Vagina (tissue), 2 donors: Measurements from ENCODE around the gene RPH3AL. TPM values are rescaled to one million over a fixed set of nuclear protein-coding genes. Genes with fewer than 3 reads are reported as not detected.
"Not testable (repeated sequence)": the region's sequence is repeated elsewhere in the genome, so short reads cannot be mapped to it uniquely, and the experiment has no call there.

Source experiments
- DNase-seq, 2 donors: peaks; one replicate each; pipeline ENCODE4 v3.0.0-alpha.2; 2017; ENCODE audit errors: extremely low spot score in 2 of 2
- H3K27ac ChIP-seq: fragments of 200-600 bp; sonication (generic); one replicate; pipeline ENCODE4 v1.5.1; 2019
- H3K27me3 ChIP-seq: fragments of 200-600 bp; sonication (generic); one replicate; pipeline ENCODE4 v1.5.1; 2019
- H3K36me3 ChIP-seq, 2 donors: fragments of 200-600 bp; sonication (generic); one replicate each; pipeline ENCODE4 v1.5.1; 2017 to 2019
- H3K4me1 ChIP-seq: fragments of 200-600 bp; sonication (generic); one replicate; pipeline ENCODE4 v1.5.1; 2019
- H3K4me3 ChIP-seq, 2 donors: fragments of 200-600 bp; sonication (generic); 1 replicate in 1 of 2; 2 replicates in 1 of 2; pipeline ENCODE4 v1.5.1; 2016 to 2019
- H3K9me3 ChIP-seq: fragments of 200-600 bp; sonication (generic); one replicate; pipeline ENCODE4 v1.5.1; 2019
- CTCF ChIP-seq, 3 experiments: fragments of 450-650 bp in 2 of 3; fragments of 200-600 bp in 1 of 3; sonication (generic) in 1 of 3; IDR thresholded peaks; one replicate each; pipeline ENCODE4 v1.5.1; 2017 to 2019; ENCODE audit warnings: antibody characterized with exemption in 3 of 3, mild to moderate bottlenecking in 2 of 3, moderate library complexity in 2 of 3
- POLR2A ChIP-seq, 2 donors: fragments of 450-650 bp; IDR thresholded peaks; one replicate each; pipeline ENCODE4 v1.6.1; 2017; ENCODE audit warnings: antibody characterized with exemption in 2 of 2, mild to moderate bottlenecking in 2 of 2, moderate library complexity in 2 of 2
- POLR2AphosphoS5 ChIP-seq, 2 donors: sonication (generic); formaldehyde crosslinking; IDR thresholded peaks; one replicate each; pipeline ENCODE4 v1.9.0; 2017; ENCODE audit warnings: antibody characterized with exemption in 2 of 2, mild to moderate bottlenecking in 2 of 2, low read depth in 1 of 2; ENCODE audit not compliant: insufficient read depth in 1 of 2
- intact Hi-C: fragments of 100-400 bp; cut with DNase I; formaldehyde crosslinking; loops from one replicate; pipeline ENCODE4 v1.15.1; 2023
- total RNA-seq: library from RNA; depleted of rRNA; stranded (reverse); fragments of >200 nt; gene quantifications from one replicate; pipeline ENCODE4 v1.2.3, GENCODE V29; 2016

RPH3AL gene
- total RNA-seq, 1 donor from 2014 or later: 43.5 TPM

DNA sequence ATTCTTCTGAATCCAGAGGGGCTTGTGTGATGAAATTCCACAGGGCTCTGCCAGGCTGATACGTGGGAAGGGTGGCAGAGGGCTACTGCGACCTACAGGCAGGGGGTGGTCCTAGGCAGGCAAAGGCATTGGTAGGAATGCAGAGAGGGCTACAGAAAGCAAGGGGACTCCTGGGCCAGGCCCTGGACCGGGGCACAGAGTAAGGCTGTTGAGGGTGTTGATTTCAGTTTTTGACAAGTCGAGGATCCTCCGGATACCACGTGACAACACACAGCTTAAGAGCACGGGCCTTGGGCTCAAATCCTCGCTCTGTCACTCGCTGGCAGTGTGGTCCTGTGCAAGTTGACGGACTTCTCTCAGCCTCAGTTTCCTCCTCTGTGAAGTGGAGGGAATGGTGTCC, 152.0 kb downstream of the RPH3AL start:
- no peak overlapping the region for H3K4me3 ChIP-seq
- H3K9me3 ChIP-seq: no peaks in the 10 kb centered on the region
- DNase-seq: no peak
- no peaks in the 10 kb centered on the region for H3K27me3 ChIP-seq
- TF ChIP-seq CTCF (IDR thresholded peaks at IDR 0.05) (no peak), POLR2AphosphoS5 (IDR thresholded peaks at IDR 0.05; ENCODE audit: insufficient read depth in 1 of 2, low read depth in 1 of 2) (peak in 1 of 2 donors; percentile 5), POLR2A (IDR thresholded peaks at IDR 0.05) (no peak)
- H3K36me3 ChIP-seq: no peaks in the 10 kb centered on the region
- no peaks in the 10 kb centered on the region for H3K4me1 ChIP-seq
- intact Hi-C loops: no loop called here
- H3K27ac ChIP-seq: no peak overlapping the region

GRCh38 chr17:199806-200545, 152.6 kb downstream of the RPH3AL start:
- no peak overlapping the region for H3K4me3 ChIP-seq
- H3K27ac ChIP-seq: no peak overlapping the region
- H3K27me3 ChIP-seq: no peaks in the 10 kb centered on the region
- no peak for DNase-seq
- no peaks in the 10 kb centered on the region for H3K36me3 ChIP-seq
- TF ChIP-seq POLR2AphosphoS5 (IDR thresholded peaks at IDR 0.05; ENCODE audit: insufficient read depth in 1 of 2, low read depth in 1 of 2) (peak; percentile 20 to 51), POLR2A (IDR thresholded peaks at IDR 0.05) (no peak), CTCF (IDR thresholded peaks at IDR 0.05) (no peak)
- intact Hi-C loops: no loop called here
- no peaks in the 10 kb centered on the region for H3K4me1 ChIP-seq
- no peaks in the 10 kb centered on the region for H3K9me3 ChIP-seq

DNA sequence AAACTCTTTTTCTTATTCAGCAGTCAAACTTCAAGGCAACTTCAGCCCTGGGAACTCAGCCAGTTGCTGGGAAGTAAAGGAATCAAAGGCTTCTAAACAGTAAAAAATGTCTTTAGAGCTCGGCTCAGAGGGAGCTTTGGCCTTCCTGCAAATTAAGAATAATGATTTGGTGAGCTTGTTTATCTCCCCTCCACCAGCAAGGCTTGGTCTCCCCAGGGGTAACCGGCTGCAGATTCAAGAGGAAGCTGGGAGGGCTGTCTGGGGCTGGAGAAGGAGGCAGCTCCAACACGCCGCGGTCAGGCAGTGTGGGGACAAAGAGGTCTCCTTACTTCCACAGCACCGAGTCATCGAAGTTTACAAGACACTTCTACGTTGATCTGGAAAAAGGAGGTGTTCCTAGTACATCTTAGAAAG, 153.4 kb downstream of the RPH3AL start:
- Histone ChIP-seq H3K4me3 (no peak overlapping the region), H3K4me1 (peaks cover 5% of the 10 kb centered on the region), H3K36me3 (no peaks in the 10 kb centered on the region), H3K9me3 (no peaks in the 10 kb centered on the region), H3K27ac (peak overlapping the region; percentile 14), H3K27me3 (no peaks in the 10 kb centered on the region)
- intact Hi-C loops: no loop called here
- DNase-seq: no peak
- TF ChIP-seq CTCF (IDR thresholded peaks at IDR 0.05): no peak

DNA sequence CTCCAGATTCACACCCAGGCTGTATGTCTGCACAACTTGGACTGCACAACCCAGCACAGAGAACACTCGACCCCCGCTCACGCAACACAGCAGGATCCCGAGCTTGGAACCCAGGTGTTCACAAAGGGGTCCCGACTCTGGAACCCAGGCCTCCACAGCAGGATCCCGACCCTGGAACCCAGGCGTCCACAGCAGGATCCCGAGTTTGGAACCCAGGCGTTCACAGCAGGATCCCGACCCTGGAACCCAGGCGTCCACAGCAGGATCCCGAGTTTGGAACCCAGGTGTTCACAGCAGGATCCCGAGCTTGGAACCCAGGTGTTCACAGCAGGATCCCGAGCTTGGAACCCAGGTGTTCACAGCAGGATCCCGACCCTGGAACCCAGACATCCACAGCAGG, 154.4 kb downstream of the RPH3AL start:
- H3K4me1 ChIP-seq, H3K27ac ChIP-seq, H3K9me3 ChIP-seq, intact Hi-C loops, H3K36me3 ChIP-seq, DNase-seq, H3K4me3 ChIP-seq, H3K27me3 ChIP-seq: not testable (repeated sequence)

DNA sequence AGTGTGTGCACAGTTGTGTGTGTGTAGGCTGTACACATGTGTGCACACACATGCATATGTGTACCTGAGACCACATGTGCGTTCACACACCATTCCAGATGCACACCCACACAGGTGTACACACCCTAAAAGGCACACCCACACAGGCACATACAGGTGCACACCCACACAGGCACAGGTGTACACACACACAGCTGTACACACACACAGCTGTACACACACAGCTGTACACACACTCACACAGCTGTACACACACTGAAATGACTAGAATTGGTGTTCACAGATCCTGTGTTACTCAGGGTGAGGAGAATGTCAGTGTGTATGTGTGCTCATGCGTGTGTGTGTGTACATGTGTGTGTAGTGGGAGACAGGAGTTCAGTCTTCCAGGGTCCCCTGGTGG, 155.3 kb downstream of the RPH3AL start:
- intact Hi-C loops: no loop called here
- H3K36me3 ChIP-seq: no peaks in the 10 kb centered on the region
- H3K4me3 ChIP-seq: no peak overlapping the region
- H3K27ac ChIP-seq: no peak overlapping the region
- peaks cover 7% of the 10 kb centered on the region for H3K4me1 ChIP-seq
- DNase-seq: no peak
- H3K27me3 ChIP-seq: no peaks in the 10 kb centered on the region
- H3K9me3 ChIP-seq: no peaks in the 10 kb centered on the region
- TF ChIP-seq POLR2A (IDR thresholded peaks at IDR 0.05) (no peak), POLR2AphosphoS5 (IDR thresholded peaks at IDR 0.05; ENCODE audit: insufficient read depth in 1 of 2, low read depth in 1 of 2) (no peak), CTCF (IDR thresholded peaks at IDR 0.05) (no peak)
